Activated CD8-positive, alpha-beta memory T cell treated with anti-CD3 and anti-CD28 coated beads, Interleukin-2, amount 50 U/mL, for 1 hour (primary cell): ENCODE measurements around the gene AATK.

Experiments
- DNase-seq: peaks from one replicate; pipeline ENCODE4 v3.0.0-alpha.2; 2020; ENCODE audit errors: extremely low read depth

The AATK gene

DNA sequence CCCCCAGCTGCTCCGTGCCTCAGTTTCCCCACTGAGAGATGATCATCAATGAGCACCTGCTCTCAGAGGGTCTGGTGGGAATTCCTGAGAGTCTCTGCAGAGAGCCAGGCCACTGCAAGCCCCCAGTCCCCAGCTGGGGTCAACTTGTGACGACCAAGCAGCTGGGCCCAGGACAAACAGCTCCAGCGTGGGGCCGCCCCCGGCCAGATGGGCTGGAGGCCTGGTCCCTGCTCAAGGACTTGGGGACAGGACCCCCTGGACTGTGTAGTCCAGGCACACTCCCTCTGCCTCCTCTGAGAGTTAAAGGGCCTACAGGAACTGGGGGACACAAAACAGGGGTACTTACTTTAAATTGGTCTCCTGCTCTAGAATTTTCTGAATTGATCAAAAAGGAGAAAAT is 16.6 kb upstream of the AATK start:
- DNase-seq: no peak

DNA sequence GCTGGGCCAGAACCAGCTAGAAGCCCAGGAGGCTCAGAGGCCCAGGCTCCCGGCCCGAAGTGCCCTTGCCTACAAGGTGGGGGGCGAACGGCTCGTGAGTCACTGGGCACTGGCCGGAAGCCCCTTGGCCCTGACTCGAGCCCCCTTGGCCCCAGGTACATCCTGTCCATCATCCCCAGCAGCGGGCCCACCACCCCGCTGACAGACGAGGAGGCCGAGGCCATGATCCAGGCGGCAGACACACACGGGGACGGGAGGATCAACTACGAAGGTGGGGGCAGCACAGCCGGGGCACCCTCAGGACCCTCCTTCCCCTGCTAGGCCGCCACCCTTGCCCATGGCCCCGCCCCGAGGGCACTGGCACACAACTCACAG is 15.8 kb upstream of the AATK start:
- DNase-seq: no peak

DNA sequence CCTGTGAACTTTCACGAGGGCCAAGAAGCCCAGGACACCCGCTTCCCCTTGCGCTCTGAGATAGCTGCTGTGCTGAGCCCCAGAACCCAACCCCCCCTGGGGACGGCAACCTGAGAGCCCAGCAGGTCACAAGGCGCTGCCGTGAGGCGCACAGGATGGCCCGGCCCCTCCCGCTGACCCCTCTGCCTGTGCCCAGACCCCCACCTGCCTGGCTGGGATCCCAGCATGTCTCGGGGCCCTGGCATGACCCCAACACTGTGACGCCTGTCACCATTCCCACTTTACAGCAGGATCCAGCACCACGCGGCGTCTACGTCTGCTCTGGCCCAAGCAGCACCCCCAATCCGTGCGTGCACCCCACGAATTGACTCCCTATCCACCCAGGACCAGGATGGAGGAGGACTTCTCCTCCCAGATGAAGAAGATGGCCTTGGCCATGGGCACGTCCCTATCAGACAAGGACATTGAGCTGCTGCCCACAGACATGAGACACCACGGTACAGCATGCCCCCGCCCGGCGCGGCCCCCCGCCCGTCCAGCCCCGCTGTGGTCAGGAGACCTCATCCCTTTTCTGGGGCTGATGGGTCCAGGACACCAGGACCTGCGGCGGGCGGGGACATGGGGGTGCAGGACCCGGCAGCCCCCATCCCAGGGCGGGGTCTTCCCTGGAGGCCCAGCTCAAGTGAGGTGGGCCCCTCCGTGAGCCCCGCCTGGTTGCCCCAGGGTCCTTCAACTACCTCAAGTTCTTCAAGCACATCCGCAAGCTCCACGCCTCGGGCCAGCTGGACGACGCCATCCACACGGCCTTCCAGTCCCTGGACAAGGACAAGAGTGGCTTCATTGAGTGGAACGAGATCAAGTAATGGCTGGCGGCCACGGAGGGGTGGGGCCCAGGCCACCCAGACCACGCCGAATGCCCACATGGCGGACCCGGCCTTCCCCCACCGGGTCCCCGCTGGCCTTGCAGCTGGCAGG is 15.1 kb upstream of the AATK start:
- DNase-seq: no peak

DNA sequence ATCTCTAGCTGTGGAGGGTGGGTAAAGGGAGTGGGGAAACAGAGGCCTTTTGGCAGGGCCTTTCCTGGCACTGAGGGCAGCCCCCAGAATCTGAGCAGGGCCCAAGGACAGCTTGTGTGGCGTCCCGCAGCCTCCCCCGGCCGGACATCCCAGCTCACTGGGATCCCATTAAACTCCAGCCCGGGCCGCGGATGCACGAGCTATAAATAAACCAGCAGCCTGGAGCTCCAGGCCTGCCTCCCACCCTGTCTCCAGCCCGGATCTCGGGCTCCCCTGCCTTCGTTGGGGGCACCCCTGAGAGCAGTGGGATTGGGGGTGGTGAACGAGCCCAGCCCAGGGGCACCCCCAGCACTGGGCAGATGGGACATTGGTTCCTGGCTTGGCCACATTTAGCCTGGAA is 13.8 kb upstream of the AATK start:
- DNase-seq: no peak

DNA sequence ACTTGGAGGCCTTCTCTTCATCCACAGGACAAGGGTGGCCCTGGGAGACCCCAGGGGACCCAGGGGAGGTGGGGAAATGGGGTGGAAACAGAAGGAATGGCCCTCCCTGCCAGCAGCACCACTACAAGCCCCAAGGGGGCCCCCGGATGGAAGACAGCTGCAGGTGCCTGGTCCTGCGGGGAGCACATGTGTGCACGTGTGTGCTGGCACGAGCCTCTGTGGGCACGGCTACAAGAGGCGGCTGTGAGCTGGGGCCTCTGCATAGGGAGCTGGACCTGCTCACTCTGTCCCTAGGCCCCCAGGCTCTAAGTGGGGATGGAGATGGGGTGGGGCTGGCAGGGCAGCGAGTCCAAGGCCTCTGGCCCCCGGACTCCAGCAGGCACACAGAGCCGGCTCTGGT is 13.2 kb upstream of the AATK start:
- no peak for DNase-seq

DNA sequence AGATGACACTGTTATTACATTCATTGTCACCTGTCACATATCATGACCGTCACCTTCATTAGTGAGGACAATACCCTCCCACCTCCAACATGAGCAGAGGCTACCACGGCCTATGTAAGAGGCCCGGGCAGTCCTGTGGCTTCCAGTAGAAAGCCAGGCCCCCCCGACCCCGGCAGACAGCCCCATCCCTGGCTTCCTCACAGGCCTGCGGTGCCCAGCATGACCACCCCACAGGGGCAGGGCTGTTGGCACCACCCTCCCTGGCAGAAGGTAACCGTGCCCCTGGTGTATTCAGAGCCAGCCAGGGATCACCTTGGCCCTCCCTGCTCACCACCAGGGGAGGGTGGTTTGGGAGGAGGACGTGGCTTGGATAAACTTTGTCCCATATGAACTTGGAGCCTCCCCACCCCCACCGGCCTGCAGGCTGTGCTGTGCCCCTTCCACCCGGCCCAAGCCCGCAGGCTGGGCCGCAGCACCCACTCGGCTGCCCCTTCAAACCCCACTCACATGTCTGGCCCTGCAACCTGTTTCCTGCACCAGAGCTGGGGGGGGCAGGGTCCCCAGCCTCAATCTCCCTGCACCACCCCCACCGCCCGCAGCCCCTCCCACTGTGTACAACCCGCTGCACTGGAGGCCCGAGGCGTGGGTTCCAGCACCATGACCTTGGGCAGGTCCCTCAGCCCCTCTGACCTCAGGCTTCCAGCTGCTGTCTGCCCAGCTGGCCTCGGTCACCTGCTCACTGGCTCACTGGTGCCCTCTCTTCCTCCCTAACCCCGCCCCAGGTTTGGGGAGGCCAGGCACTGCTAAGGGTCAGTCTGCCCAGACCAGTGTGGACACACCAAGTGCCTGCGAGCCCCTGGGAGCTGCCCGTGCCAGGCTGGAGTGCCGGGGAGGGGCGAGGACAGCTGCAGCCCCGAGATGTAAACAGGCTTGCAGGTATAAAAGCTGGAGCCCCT is 12.4 kb upstream of the AATK start:
- no peak for DNase-seq

DNA sequence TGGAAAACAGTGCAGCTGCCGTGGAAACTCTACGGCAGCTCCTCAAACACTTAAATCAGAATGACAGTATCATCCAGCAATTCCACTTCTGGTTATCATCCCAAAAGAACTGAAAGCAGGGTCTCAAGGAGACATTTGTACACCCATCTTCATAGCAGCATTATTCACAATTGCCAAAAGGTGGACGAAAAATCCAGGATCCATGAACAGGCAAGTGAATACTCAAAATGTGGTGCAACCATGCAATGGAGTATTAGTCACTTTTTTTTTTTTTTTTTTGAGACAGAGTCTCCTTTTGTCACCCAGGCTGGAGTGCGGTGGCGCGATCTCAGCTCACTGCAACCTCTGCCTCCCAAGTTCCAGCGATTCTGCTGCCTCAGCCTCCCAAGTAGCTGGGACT is 10.6 kb upstream of the AATK start:
- no peak for DNase-seq

DNA sequence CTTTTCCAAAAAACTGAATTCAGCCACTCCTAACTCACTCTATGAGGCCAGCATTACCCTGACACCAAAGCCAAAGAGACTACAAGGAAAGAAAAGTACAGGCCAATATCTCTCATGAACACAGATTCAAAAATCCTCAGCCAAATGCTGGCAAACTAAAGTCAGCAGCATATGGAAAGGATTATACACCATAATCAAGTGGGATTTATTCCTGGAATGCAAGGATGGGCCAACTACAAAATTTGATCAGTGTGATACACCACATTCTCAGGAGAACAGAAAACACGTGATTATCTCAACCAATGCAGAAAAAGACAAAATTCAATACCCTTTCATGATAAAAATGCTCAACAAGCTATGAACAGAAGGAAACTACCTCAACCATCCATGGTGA is 7.7 kb upstream of the AATK start:
- no peak for DNase-seq

DNA sequence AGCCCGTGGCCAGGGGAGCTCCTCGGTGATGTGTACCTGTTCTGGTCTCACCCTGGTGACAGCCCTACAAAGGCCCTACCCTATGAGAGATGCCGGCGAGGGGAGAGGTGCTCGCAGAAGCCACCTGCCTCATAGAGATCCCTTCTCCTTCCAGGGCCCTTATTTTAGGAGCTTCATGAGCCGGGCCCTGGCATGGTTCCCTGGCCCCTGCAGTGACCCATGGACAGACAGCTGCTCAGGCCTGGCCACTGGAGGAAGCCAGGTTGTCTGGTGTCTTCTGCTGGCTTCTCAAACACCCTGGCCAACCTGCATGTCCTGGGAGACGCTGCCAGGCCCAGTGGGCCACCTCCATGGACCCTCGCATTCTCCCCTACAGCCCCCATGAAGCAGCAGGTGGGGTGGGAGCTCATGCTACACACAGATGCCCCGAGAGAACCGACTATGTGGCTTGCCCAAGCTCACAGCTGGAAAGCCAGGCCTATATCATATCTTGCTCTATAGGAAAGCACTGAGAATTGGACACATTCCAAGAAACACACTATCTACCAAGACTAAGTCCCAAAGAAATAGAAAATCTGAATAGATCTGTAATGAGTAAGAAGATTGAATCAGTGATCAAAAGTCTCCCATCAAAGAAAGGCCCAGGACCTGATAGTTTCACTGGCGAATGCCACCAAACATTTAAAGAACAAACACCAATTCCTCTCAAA is 7.2 kb upstream of the AATK start:
- DNase-seq: no peak

DNA sequence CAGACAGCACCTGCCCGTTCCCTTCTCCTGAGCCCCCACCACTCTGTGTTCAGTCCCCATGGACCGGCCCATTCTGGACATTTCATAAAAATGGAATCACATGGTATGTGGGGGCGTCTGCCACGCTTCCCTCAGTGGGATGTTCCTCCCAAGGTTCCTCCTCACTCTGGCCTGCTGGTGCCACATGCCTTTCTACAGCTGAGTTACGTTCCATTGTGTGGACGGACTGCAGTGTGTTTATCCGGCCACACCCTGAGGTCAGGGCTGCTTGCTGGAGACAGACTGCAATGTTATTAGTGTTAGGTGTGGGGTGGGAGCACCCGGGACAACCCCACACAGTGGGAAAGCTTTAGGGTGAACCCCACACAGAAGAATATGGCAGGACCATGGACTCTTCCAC is 5.9 kb upstream of the AATK start:
- no peak for DNase-seq

DNA sequence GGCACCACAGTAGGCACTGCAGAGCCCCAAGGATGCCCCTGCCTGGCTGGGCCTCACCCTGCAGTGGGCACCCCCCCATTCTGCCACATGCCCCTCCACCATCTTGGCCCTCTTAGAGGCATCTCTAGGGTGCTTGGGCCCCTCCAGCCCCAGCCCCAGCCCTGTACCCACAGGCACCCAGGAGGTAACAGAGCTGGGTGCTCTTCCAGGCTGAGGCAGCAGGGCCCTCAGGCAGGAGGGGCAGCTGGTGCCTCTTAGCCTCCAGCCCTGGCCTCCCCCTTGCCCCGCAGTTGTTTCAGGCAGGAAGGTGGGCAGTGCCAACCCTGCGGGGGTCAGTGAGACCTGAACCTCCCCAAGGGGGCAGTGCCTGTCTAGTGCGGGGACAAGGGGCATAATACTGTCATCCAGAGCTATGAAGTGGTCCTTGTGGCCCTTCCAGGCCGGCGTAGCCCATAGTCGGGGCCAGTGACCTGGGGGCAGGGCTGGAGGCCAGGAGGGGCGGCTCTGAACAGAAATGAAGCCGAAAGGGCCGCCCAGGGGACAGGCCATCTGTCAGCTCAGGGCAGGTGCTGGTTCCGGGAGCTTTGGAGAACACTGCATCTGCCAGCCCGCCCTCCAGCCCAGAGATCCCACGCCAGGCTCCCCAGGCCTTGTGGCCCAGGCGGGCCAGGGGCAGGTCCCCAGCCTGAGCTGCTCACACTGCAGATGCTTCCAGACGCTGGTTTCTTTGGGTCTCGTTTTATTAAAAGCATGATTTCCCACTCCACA is 4.9 kb upstream of the AATK start:
- no peak for DNase-seq

DNA sequence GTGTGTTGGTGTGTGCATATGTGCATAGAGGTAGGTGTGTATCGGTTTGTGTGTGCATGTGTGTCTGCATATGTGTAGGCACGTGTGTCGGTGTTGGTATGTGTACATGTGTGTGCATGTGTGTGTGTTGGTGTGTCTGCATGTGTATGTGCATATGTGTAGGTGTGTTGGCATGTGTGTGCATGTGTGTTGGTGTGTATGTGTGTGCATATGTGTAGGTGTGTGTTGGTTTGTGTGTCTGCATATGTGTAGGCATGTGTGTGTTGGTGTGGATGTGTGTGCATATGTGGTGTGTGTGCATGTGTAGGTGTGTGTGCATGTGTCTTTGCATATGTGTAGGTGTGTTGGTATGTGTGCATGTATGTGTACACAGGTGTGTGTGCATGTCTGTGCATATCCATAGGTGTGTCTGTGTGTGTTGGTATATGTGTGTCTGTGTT is 3.9 kb upstream of the AATK start:
- DNase-seq: no peak

DNA sequence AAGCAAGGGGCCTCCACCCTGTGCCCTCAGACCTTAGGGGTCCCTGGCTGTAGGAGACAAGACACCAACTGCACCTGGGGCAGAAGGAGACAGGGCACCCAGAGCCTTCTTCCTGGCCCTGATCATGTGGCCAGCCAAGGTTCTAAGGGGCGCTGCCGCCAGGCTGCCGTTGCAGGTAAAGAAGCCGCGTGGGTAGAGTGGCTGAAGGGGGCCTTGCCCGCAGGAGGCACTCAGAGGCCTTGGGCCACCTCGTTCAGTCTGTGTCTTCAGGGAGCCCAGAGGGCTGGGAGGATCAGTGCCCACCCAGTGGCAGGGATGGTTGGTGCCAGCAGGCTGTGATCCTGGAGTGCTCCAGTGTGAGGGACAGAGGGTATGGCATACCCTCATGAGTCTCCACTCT is 1.6 kb upstream of the AATK start:
- no peak for DNase-seq

DNA sequence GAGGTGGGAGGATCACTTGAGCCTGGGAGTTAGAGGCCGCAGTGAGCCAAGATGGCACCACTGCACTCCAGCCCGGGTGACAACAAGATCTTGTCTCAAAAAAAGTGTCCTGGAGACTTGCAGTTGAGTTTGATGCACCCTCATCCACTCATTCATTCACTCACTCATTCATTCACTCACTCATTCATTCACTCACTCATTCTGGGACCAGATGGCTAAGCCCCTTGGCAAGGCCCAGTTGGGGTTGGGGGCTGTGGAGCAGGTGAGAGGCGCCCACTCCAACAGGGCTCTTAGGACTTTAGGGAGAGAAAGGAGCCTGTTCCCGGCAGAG is 1.1 kb upstream of the AATK start:
- DNase-seq: no peak

DNA sequence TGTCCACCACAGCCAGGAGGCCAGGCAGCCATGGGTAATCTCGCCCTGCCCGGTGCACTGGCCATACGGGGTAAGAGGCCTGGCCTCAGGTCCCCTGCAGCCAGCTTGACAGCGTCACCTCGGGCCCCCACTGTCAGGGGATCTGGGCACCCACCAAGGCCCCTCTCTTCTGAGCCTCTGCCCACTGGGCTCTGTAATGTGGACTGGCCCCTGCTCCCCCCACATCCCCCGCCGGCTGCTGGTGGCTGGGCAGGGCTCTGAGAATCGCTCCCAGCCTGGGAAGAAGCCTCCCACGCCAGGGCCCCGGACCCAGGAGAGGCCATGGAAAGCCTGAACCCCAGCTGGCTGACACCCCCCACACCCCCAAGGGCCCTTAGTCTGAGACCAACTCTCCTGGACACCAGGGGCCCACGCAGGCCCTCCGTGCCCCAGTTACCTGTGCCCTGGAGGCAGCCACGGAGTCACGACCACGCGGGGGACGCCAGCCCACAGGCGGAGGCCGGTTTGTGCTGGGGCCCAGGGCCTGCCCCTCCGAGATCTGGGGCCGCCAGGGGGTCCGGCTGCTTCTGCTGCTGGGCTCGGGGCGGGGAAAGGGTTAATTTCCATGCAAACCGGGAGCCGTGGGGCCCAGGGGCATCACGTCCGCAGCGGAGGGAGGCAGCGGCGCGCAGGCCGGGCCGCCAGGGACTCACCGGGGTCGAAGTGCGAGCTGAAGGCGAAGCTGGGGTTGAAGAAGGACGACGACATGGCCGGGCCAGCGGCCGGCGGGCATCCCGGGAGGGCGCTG is 582 bp downstream of the AATK start, which contains the start of gene PVALEF:
Gene PVALEF (plus strand): TSS at position 262 of the 787 bp plus-strand sequence. CDS start 15,720 bp downstream, outside the sequence.
- DNase-seq: no peak

DNA sequence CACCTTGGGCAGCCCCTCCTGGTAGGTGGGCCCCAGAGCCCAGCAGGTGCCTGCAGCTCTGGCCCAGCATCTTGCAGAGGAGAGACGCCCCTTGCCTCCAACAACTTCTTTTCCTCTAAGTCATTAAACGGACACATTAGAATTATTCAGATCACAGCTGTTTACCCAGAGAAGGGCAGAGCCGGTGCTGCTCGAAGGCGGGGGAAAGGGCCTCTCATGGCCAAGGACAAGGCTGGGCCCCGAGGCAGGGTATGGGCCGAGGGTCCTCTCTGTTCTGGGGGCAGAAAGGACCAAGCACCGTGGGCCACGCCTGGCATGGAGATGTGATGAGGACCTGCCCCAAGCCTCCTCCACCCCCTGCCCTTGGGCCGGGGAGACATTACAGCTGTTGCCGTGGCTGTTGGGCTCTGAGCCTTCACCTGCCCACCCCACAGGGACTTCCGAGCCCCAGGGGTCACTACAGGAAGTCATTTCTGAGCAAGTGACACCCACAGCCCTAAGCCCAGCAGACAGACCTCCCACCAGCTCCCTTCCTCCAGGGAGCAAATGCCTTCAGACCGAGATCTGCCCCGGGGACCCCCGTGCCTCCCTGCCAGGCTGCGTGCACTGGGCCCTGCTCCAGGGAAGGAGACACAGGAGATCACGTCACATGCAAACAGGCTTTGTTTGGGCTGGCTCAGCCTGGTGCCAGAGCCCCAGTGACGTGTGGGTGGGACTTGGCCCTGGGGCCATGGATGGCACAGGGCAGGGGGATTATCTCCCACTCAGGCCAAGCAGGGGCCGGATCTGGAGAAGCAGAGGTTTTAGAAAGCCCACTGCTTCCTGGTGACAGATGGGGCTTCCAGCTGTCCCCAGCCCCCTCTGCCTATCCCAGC is 1.4 kb downstream of the AATK start:
- DNase-seq: no peak

DNA sequence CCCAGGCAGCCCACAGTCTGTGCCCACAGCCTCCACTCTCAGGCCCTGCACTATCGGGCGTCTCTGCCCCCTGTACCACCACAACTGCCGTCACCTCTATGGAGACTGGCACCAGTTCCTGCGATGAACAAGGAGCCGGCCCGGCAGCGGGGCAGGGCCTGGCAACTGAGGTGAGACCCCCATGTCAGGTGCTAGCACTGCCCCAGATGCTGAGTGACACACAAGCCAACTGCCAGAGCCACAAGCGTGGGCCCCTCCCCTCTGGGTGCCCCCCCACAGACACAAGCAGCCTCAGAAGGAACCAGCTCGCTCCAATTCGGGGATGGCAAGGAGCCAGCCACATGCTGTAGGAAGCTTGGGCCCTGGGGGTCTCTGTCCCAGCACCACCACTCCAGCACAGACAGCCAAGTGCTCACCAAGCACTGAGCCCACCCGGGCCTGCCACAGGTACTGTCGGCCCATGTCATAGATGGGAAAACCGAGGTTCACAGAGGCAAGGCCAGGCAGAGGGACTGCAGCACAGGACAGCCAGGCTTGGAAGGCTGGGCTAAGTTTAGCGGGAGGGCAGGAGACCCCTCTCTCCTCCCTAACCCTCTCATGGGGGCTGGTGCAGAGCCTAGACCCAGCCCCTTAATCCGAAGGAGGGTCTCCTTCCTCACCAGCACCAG is 2.2 kb downstream of the AATK start:
- no peak for DNase-seq

DNA sequence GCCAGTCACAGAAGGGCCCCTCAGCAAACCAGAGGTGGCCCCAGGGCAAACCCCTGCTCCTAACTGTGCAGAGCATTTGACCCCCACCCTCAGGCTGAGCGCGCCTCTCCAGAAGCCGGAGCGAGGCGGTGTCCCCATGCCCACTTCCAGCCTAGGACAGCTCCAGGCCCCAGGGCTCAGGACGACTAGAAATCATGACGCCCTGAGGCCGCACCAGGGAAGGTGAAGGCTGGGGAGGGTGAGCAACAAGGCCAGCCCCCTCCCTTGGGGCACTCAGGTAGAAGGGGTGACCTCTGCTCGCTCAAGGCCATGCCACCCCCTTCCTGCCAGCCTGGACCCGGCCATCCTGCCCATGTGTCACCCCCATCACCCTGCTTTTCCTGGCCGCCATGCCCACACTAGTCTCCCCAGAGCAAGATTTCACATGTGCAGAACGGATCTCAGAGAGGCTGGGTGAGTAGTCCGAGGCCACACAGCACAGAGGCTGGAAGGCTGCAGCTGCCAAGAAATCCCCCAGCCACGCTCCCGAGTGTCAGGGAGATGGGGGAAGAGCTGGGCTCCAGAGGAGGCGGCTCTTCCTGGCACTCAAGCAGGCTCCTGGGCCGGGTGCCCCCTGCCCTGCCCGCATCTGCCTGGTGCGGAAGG is 2.8 kb downstream of the AATK start:
- no peak for DNase-seq
